Activated B cell treated with CpG ODN at 0.5 μM for 24 hours (primary cell): ENCODE measurements around the gene TERT. TPM values are rescaled to one million over a fixed set of nuclear protein-coding genes. Genes with fewer than 3 reads are reported as not detected.
"Not testable (repeated sequence)": the region's sequence is repeated elsewhere in the genome, so short reads cannot be mapped to it uniquely, and the experiment has no call there.

Experiments used
- ATAC-seq: fragments of 200-7000 bp; cut with Tn5 transposase; one replicate; pipeline ENCODE4 v1.10.0; 2021; ENCODE audit warnings: low read depth, mild to moderate bottlenecking, moderate library complexity
- CTCF ChIA-PET: fragments of 350-600 bp; sonication (Branson Sonifier 250); formaldehyde crosslinking; loops from one replicate; lab custom pipeline; 2021; ENCODE audit warnings: antibody characterized with exemption; lab: Charles Lee
- POLR2A ChIA-PET: fragments of 350-600 bp; sonication (Branson Sonifier 250); formaldehyde crosslinking; loops from one replicate; lab custom pipeline; 2021; ENCODE audit warnings: antibody characterized with exemption; lab: Charles Lee
- DNase-seq: peaks from one replicate; pipeline ENCODE4 v3.0.0; 2022
- H3K27ac Mint-ChIP-seq: one replicate; pipeline ENCODE4 v1.8.0; 2020; ENCODE audit warnings: mixed read lengths
- H3K27me3 Mint-ChIP-seq: one replicate; pipeline ENCODE4 v1.8.0; 2021; ENCODE audit warnings: mixed read lengths
- H3K36me3 Mint-ChIP-seq: one replicate; pipeline ENCODE4 v1.8.0; 2021; ENCODE audit warnings: low read depth, mixed read lengths
- H3K4me1 Mint-ChIP-seq: one replicate; pipeline ENCODE4 v1.8.0; 2021; ENCODE audit warnings: mixed read lengths
- H3K4me3 Mint-ChIP-seq: one replicate; pipeline ENCODE4 v1.8.0; 2020; ENCODE audit warnings: mild to moderate bottlenecking, mixed read lengths
- H3K9me3 Mint-ChIP-seq: one replicate; pipeline ENCODE4 v1.8.0; 2020; ENCODE audit warnings: mixed read lengths
- CTCF ChIP-seq: fragments of 200-600 bp; IDR thresholded peaks from one replicate; pipeline ENCODE4 v1.8.0; 2022; ENCODE audit warnings: antibody characterized with exemption, mild to moderate bottlenecking
- intact Hi-C: fragments of 100-400 bp; cut with micrococcal nuclease; formaldehyde crosslinking; loops from one replicate; pipeline ENCODE4 v1.15.1; 2024
- total RNA-seq: library from RNA; stranded (reverse); gene quantifications from 2 replicates; pipeline ENCODE4 v1.2.3, GENCODE V29; 2022

TERT gene
- total RNA-seq, 1 donor from 2014 or later: 0.35 TPM

- no peak overlapping the region for H3K4me3 Mint-ChIP-seq
- H3K9me3 Mint-ChIP-seq: peaks cover 1% of the 10 kb centered on the region
- H3K27me3 Mint-ChIP-seq: peaks cover 14% of the 10 kb centered on the region
- DNase-seq: no peak
- intact Hi-C loops: no loop called here
- H3K36me3 Mint-ChIP-seq: no peaks in the 10 kb centered on the region
- TF ChIP-seq CTCF: no peak
- no peaks in the 10 kb centered on the region for H3K4me1 Mint-ChIP-seq
- POLR2A ChIA-PET: no interaction called here
- no peak for ATAC-seq
- CTCF ChIA-PET: no interaction called here
- no peak overlapping the region for H3K27ac Mint-ChIP-seq
Measured at GRCh38 chr5:1230551-1230950, 64.3 kb downstream of the TERT start.

DNA sequence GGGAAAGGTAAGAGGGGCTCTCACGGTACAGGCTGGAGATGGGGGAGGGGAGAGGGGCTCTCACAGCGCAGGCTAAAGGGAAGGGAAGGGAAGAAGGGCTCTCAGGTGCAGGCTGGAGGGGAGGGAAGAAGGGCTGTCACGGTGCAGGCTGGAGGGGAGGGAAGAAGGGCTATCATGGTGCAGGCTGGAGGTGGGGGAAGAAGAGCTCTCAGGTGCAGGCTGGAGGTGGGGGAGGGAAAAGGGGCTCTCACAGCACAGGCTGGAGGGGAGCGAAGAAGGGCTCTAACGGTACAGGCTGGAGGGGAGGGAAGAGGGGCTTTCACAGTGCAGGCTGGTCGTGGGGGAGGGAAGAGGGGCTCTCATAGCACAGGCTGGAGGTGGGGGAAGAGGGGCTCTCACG is 65.0 kb downstream of the TERT start:
- no peak for TF ChIP-seq CTCF
- H3K4me3 Mint-ChIP-seq: no peak overlapping the region
- no peak overlapping the region for H3K27ac Mint-ChIP-seq
- H3K27me3 Mint-ChIP-seq: peaks cover 14% of the 10 kb centered on the region
- CTCF ChIA-PET: no interaction called here
- intact Hi-C loops: no loop called here
- DNase-seq: no peak
- H3K9me3 Mint-ChIP-seq: no peaks in the 10 kb centered on the region
- no peaks in the 10 kb centered on the region for H3K36me3 Mint-ChIP-seq
- no peaks in the 10 kb centered on the region for H3K4me1 Mint-ChIP-seq
- POLR2A ChIA-PET: no interaction called here
- no peak for ATAC-seq

- H3K9me3 Mint-ChIP-seq, intact Hi-C loops, POLR2A ChIA-PET, H3K4me1 Mint-ChIP-seq, H3K36me3 Mint-ChIP-seq, CTCF ChIA-PET, ATAC-seq, H3K4me3 Mint-ChIP-seq, H3K27ac Mint-ChIP-seq, DNase-seq: not testable (repeated sequence)
- H3K27me3 Mint-ChIP-seq: peaks cover 14% of the 10 kb centered on the region
Measured at GRCh38 chr5:1229023-1229422, 65.8 kb downstream of the TERT start.

DNA sequence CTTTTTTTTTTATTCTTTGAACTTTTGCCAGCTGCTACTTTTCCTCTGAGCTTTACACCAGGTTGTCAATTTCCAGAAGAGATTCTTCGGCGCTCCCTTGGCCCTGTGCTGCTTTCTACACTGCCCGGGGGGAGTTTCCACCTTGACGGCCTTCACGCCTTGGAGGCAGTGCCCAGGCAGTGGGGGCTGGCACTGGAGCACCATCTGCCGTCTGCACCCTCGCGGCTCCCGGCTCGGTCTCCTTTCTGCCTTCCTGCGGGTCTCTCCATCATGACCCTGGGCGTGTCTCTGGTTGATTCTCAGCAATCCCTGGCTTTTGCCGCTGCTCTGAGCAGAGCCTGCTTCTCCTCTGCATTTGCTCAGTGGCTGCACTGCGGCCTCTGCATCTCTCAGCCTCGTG is 66.7 kb downstream of the TERT start:
- ATAC-seq (no peak), DNase-seq (no peak)
- TF ChIP-seq CTCF: no peak

GRCh38 chr5:1227667-1228066 is 67.2 kb downstream of the TERT start:
- Mint-ChIP-seq H3K27me3 (peaks cover 11% of the 10 kb centered on the region), H3K27ac (no peak overlapping the region), H3K4me1 (no peaks in the 10 kb centered on the region), H3K9me3 (no peaks in the 10 kb centered on the region), H3K4me3 (no peak overlapping the region), H3K36me3 (no peaks in the 10 kb centered on the region)
- no peak for TF ChIP-seq CTCF
- DNase-seq (no peak), ATAC-seq (no peak)
- ChIA-PET CTCF (no interaction called here), POLR2A (no interaction called here)
- intact Hi-C loops: no loop called here

More for the DNA sequence above, 66.7 kb downstream of the TERT start:
- Mint-ChIP-seq H3K36me3 (no peaks in the 10 kb centered on the region), H3K27ac (no peak overlapping the region), H3K4me1 (no peaks in the 10 kb centered on the region), H3K27me3 (peaks cover 12% of the 10 kb centered on the region), H3K4me3 (no peak overlapping the region), H3K9me3 (no peaks in the 10 kb centered on the region)
- POLR2A ChIA-PET: no interaction called here
- intact Hi-C loops: no loop called here
- CTCF ChIA-PET: no interaction called here
